ENCODE results near the gene RERE. TPM values are rescaled to one million over a fixed set of nuclear protein-coding genes. Genes with fewer than 3 reads are reported as not detected.

The RERE gene
- total RNA-seq, 2 experiments from 2014 or later = 45.8 to 57.1 TPM

DNA sequence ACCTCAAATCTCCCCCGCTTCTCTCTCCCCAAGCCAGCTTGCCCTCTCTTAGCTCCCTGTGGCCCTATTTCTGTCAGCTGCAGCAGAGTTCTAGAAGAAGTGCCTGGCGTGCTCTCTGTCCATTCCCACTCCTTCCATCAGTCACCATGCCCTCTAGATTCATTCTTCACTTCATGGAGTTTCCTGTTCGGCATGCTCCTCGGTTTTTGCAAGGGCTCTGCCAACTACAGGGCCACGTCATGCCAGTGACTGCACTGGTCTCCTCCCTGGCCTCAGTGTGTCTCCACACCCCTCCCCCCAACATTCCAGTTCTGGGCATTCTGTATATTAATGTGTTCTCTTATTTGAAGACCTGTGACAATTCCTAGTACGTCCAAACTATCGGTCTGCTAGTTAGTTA, 385.7 kb downstream of the RERE start:
- Mint-ChIP-seq H3K27me3 (no peaks in the 10 kb centered on the region), H3K36me3 (ENCODE audit: low read depth) (no peaks in the 10 kb centered on the region), H3K4me1 (ENCODE audit: low read depth) (peaks cover 41% of the 10 kb centered on the region), H3K27ac (peak overlapping the region; percentile 30), H3K9me3 (no peaks in the 10 kb centered on the region), H3K4me3 (no peak overlapping the region)
- CTCF ChIA-PET = interaction anchor here (0.6 to 2.3 kb wide), 7 partner anchors 11 to 626 kb away, joined by 3 to 7 read pairs (median 5); no protein-coding TSS in a partner anchor
- no peak for DNase-seq
- intact Hi-C loops (cut with micrococcal nuclease) = no loop called here
- TF ChIP-seq, protein P1, sequence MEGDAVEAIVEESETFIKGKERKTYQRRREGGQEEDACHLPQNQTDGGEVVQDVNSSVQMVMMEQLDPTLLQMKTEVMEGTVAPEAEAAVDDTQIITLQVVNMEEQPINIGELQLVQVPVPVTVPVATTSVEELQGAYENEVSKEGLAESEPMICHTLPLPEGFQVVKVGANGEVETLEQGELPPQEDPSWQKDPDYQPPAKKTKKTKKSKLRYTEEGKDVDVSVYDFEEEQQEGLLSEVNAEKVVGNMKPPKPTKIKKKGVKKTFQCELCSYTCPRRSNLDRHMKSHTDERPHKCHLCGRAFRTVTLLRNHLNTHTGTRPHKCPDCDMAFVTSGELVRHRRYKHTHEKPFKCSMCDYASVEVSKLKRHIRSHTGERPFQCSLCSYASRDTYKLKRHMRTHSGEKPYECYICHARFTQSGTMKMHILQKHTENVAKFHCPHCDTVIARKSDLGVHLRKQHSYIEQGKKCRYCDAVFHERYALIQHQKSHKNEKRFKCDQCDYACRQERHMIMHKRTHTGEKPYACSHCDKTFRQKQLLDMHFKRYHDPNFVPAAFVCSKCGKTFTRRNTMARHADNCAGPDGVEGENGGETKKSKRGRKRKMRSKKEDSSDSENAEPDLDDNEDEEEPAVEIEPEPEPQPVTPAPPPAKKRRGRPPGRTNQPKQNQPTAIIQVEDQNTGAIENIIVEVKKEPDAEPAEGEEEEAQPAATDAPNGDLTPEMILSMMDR (IDR thresholded peaks at IDR 0.05) = no peak
- no peak for ATAC-seq
- POLR2A ChIA-PET = interaction anchor here (1.0 kb wide), 2 partner anchors 22 to 38 kb away, joined by 3 to 4 read pairs; no protein-coding TSS in a partner anchor

DNA sequence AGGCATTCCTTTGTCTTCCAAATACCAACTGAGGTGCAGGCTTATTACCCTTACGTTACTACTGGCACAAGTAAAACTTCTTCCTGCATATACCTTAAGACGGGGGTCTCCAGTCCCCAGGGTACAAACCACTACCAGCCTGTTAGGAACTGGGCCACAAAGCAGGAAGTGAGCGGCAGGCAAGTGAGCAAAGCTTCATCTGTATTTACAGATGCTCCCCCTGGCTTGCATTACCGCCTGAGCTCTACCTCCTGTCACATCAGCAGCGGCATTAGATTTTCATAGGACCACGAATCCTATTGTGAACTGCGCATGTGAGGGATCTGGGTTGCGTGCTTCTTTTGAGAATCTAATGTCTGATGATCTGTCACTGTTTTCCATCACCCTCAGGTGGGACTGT, 386.4 kb downstream of the RERE start:
- Mint-ChIP-seq H3K4me3 (no peak overlapping the region), H3K27me3 (no peaks in the 10 kb centered on the region), H3K9me3 (no peaks in the 10 kb centered on the region), H3K27ac (peak overlapping the region; percentile 65), H3K36me3 (ENCODE audit: low read depth) (no peaks in the 10 kb centered on the region), H3K4me1 (ENCODE audit: low read depth) (peaks cover 47% of the 10 kb centered on the region)
- DNase-seq (peak; percentile 60), ATAC-seq (peak; percentile 64)
- TF ChIP-seq, protein P1 (IDR thresholded peaks at IDR 0.05) = peak; percentile 24
- intact Hi-C loops (cut with micrococcal nuclease) = no loop called here
- CTCF ChIA-PET = interaction anchor here (0.6 to 2.3 kb wide), 8 partner anchors 11 to 627 kb away, joined by 3 to 7 read pairs (median 4); no protein-coding TSS in a partner anchor
- POLR2A ChIA-PET = interaction anchor here (1.0 to 1.6 kb wide), 3 partner anchors 23 to 39 kb away, joined by 3 to 4 read pairs (median 4); no protein-coding TSS in a partner anchor

GRCh38 chr1:8430476-8430875, 387.0 kb downstream of the RERE start:
- POLR2A ChIA-PET = interaction anchor here (1.6 kb wide), 1 partner anchor 25 kb away, joined by 4 read pairs; no protein-coding TSS in a partner anchor
- ATAC-seq = peak; percentile 67
- Mint-ChIP-seq H3K4me3 (no peak overlapping the region), H3K36me3 (ENCODE audit: low read depth) (no peaks in the 10 kb centered on the region), H3K27me3 (no peaks in the 10 kb centered on the region), H3K4me1 (ENCODE audit: low read depth) (peaks cover 52% of the 10 kb centered on the region), H3K9me3 (no peaks in the 10 kb centered on the region), H3K27ac (peak overlapping the region; percentile 65)
- peak; percentile 60 for DNase-seq
- TF ChIP-seq, protein P1 (IDR thresholded peaks at IDR 0.05) = no peak
- CTCF ChIA-PET = interaction anchor here (1.0 to 2.3 kb wide), 7 partner anchors 10 to 32 kb away, joined by 3 to 7 read pairs (median 5); no protein-coding TSS in a partner anchor
- intact Hi-C loops (cut with micrococcal nuclease) = no loop called here

DNA sequence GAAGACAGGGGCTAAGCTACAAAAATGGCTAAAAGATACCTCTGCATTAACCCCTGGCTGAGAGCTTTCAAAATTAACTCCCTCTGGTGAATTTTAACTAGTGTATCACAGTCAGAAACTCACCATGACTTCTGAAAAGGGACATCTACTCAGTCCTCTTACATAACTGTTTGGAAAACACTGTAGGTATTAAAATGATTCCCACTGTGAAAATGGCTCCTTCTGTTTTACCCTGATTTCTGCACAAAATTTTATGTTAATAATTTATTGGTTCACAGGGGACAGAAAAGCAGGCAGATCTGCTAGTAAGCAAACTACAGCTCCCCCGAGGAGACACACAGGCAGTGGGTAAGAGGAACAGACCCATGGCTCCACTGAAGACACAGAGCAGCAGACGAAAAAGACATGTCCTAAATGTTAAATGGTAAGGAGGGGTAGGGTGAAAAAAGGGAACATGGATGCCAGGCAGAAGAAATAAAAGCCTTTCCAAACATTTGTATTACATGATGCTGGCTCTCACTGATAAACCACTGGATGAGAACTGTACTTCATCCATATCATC, 387.8 kb downstream of the RERE start:
- no peak for ATAC-seq
- POLR2A ChIA-PET = interaction anchor here (1.0 kb wide), 1 partner anchor 44 kb away, joined by 3 read pairs; no protein-coding TSS in a partner anchor
- CTCF ChIA-PET = interaction anchor here (1.0 to 2.3 kb wide), 4 partner anchors 14 to 20 kb away, joined by 3 to 7 read pairs (median 4); no protein-coding TSS in a partner anchor
- Mint-ChIP-seq H3K27me3 (no peaks in the 10 kb centered on the region), H3K4me3 (no peak overlapping the region), H3K9me3 (peaks cover 1% of the 10 kb centered on the region), H3K4me1 (ENCODE audit: low read depth) (peaks cover 61% of the 10 kb centered on the region), H3K27ac (no peak overlapping the region), H3K36me3 (ENCODE audit: low read depth) (peaks cover 3% of the 10 kb centered on the region)
- no peak for DNase-seq
- intact Hi-C loops (cut with micrococcal nuclease) = loop anchor here (10.0 kb wide), 1 partner anchor 45 kb away; no protein-coding TSS in a partner anchor
- TF ChIP-seq, protein P1 (IDR thresholded peaks at IDR 0.05) = no peak

GRCh38 chr1:8428441-8428840, 389.0 kb downstream of the RERE start:
- Mint-ChIP-seq H3K4me3 (no peak overlapping the region), H3K36me3 (ENCODE audit: low read depth) (peaks cover 6% of the 10 kb centered on the region), H3K27me3 (no peaks in the 10 kb centered on the region), H3K9me3 (peaks cover 4% of the 10 kb centered on the region), H3K4me1 (ENCODE audit: low read depth) (peaks cover 67% of the 10 kb centered on the region), H3K27ac (no peak overlapping the region)
- no peak for ATAC-seq
- no peak for DNase-seq
- intact Hi-C loops (cut with micrococcal nuclease) = loop anchor here (10.0 kb wide), 1 partner anchor 46 kb away; no protein-coding TSS in a partner anchor
- ChIA-PET CTCF (interaction anchor here (1.2 to 1.5 kb wide), 2 partner anchors 17 to 97 kb away, joined by 4 to 5 read pairs; no protein-coding TSS in a partner anchor), POLR2A (interaction anchor here (0.9 to 1.7 kb wide), 4 partner anchors 31 to 97 kb away, joined by 3 to 9 read pairs (median 3); no protein-coding TSS in a partner anchor)
- TF ChIP-seq, protein P1 (IDR thresholded peaks at IDR 0.05) = no peak
